GM23338 (cell line): Measurements from ENCODE around the gene ABCC1. TPM values are rescaled to one million over a fixed set of nuclear protein-coding genes. Genes with fewer than 3 reads are reported as not detected.

Experiments
- ATAC-seq: fragments of 200-7000 bp; cut with Tn5 transposase; 3 replicates; pipeline ENCODE4 v1.9.1; 2020
- DNase-seq: peaks from one replicate; pipeline ENCODE4 v3.0.0-alpha.2; 2015; ENCODE audit warnings: low spot score
- H2AFZ ChIP-seq: fragments of 200-600 bp; sonication (generic); 2 replicates; pipeline ENCODE4 v1.8.0; 2016; ENCODE audit warnings: antibody characterized with exemption, mild to moderate bottlenecking, moderate library complexity
- H3F3A ChIP-seq: fragments of 200-600 bp; sonication (generic); replicated peaks from 2 replicates; pipeline ENCODE4 v1.8.0; 2017; ENCODE audit warnings: antibody characterized with exemption, mixed run types, low read depth
- H3K27ac ChIP-seq: fragments of 200-600 bp; sonication (generic); 2 replicates; pipeline ENCODE4 v1.6.1; 2016; ENCODE audit warnings: low read depth
- H3K27me3 ChIP-seq: fragments of 200-600 bp; sonication (generic); 2 replicates; pipeline ENCODE4 v1.8.0; 2016; ENCODE audit warnings: mild to moderate bottlenecking, mixed run types, moderate library complexity; ENCODE audit not compliant: insufficient read depth
- H3K36me3 ChIP-seq: fragments of 200-600 bp; sonication (generic); 2 replicates; pipeline ENCODE4 v1.8.0; 2016; ENCODE audit warnings: mild to moderate bottlenecking; ENCODE audit not compliant: insufficient read depth
- H3K4me1 ChIP-seq: fragments of 200-600 bp; sonication (generic); 2 replicates; pipeline ENCODE4 v1.8.0; 2016; ENCODE audit warnings: mild to moderate bottlenecking, moderate library complexity; ENCODE audit not compliant: insufficient read depth
- H3K4me2 ChIP-seq: fragments of 200-600 bp; sonication (generic); 2 replicates; pipeline ENCODE4 v1.7.1; 2017; ENCODE audit warnings: mixed run types
- H3K4me3 ChIP-seq: fragments of 200-600 bp; sonication (generic); 2 replicates; pipeline ENCODE4 v1.6.1; 2016; ENCODE audit warnings: mixed run types
- H3K79me2 ChIP-seq: fragments of 200-600 bp; sonication (generic); replicated peaks from 2 replicates; pipeline ENCODE4 v1.8.0; 2017; ENCODE audit warnings: mild to moderate bottlenecking; ENCODE audit not compliant: insufficient read depth
- H3K9me2 ChIP-seq: fragments of 200-600 bp; sonication (generic); 2 replicates; pipeline ENCODE4 v1.8.0; 2017; ENCODE audit not compliant: insufficient read depth
- H4K20me1 ChIP-seq: fragments of 200-600 bp; sonication (generic); replicated peaks from 2 replicates; pipeline ENCODE4 v1.8.0; 2017; ENCODE audit warnings: mild to moderate bottlenecking; ENCODE audit not compliant: insufficient read depth
- H3K27ac Mint-ChIP-seq: 2 replicates; pipeline ENCODE4 v1.8.0; 2020; ENCODE audit warnings: inconsistent platforms, mild to moderate bottlenecking, moderate library complexity, mixed read lengths
- H3K27me3 Mint-ChIP-seq: 3 replicates; pipeline ENCODE4 v1.8.0; 2022; ENCODE audit warnings: low read depth, mild to moderate bottlenecking, moderate library complexity, mixed read lengths, inconsistent platforms; ENCODE audit not compliant: insufficient read depth, poor library complexity
- H3K36me3 Mint-ChIP-seq: 3 replicates; pipeline ENCODE4 v1.8.0; 2021; ENCODE audit warnings: low read depth, mild to moderate bottlenecking, inconsistent platforms, moderate library complexity, mixed read lengths
- H3K4me1 Mint-ChIP-seq: 3 replicates; pipeline ENCODE4 v1.8.0; 2020; ENCODE audit warnings: mild to moderate bottlenecking, inconsistent platforms, mixed read lengths
- H3K4me3 Mint-ChIP-seq: 3 replicates; pipeline ENCODE4 v1.8.0; 2021; ENCODE audit warnings: moderate library complexity, mild to moderate bottlenecking, inconsistent platforms, mixed read lengths
- H3K9me3 Mint-ChIP-seq: 3 replicates; pipeline ENCODE4 v1.8.0; 2020; ENCODE audit warnings: moderate library complexity, mild to moderate bottlenecking, inconsistent platforms, mixed read lengths
- CTCF ChIP-seq, 2 experiments: fragments of 200-600 bp in 1 of 2; sonication (generic) in 1 of 2; conservative IDR thresholded peaks; 2 replicates each; pipeline versions ENCODE4 v1.5.1 to v1.6.1; 2016 to 2017; ENCODE audit warnings: antibody characterized with exemption in 2 of 2, low read depth in 2 of 2, mild to moderate bottlenecking in 2 of 2, moderate library complexity in 1 of 2
- ETS1 ChIP-seq: IDR thresholded peaks from 2 replicates; pipeline ENCODE4 v1.6.1; 2016; ENCODE audit warnings: antibody characterized with exemption
- EZH2 ChIP-seq: fragments of 200-600 bp; sonication (generic); IDR thresholded peaks from one replicate; pipeline ENCODE4 v1.8.0; 2017; ENCODE audit warnings: antibody characterized with exemption, mild to moderate bottlenecking, low read depth; ENCODE audit not compliant: unreplicated experiment
- JUNB ChIP-seq: IDR thresholded peaks from one replicate; pipeline ENCODE4 v1.6.1; 2016; ENCODE audit warnings: antibody characterized with exemption; ENCODE audit not compliant: unreplicated experiment
- REST ChIP-seq: IDR thresholded peaks from one replicate; pipeline ENCODE4 v1.6.1; 2018; ENCODE audit warnings: antibody characterized with exemption; ENCODE audit not compliant: unreplicated experiment
- ZNF114 ChIP-seq: fragments of 250-450 bp; sonication (Bioruptor Pico); IDR thresholded peaks from 2 replicates; pipeline ENCODE4 v1.5.0; 2020; ENCODE audit warnings: mild to moderate bottlenecking, moderate library complexity
- ZNF462 ChIP-seq: fragments of 250-450 bp; sonication (Bioruptor Pico); IDR thresholded peaks from 2 replicates; pipeline ENCODE4 v1.5.0; 2020; ENCODE audit warnings: mild to moderate bottlenecking, moderate library complexity
- polyA plus RNA-seq: library from polyadenylated mRNA; unstranded; fragments of >200 nt; fragmentation: Nextera tagmentation; extraction: Ambion mirVana; gene quantifications from 2 replicates; pipeline ENCODE4 v1.2.1, GENCODE V29; 2016
- total RNA-seq: library from RNA; depleted of rRNA; stranded (reverse); fragments of >200 nt; shearing (Covaris generic); gene quantifications from 2 replicates; pipeline ENCODE4 v1.2.3, GENCODE V29; 2014

The ABCC1 gene
- total and polyA plus RNA-seq, 2 experiments from 2014 or later, result 11.0 to 46.6 TPM

- H3K4me1 ChIP-seq, result peaks cover 39% of the 10 kb centered on the region
- H3K79me2 ChIP-seq, result peaks cover 98% of the 10 kb centered on the region
- Mint-ChIP-seq H3K36me3 (peaks cover 87% of the 10 kb centered on the region), H3K9me3 (peaks cover 57% of the 10 kb centered on the region), H3K4me3 (no peak overlapping the region), H3K4me1 (peaks cover 39% of the 10 kb centered on the region), H3K27ac (no peak overlapping the region; the same call in 1 of the 2 replicates), H3K27me3 (peaks cover 6% of the 10 kb centered on the region)
- H2AFZ ChIP-seq, result no peak overlapping the region
- H3K4me2 ChIP-seq, result peak overlapping the region; percentile 67
- ATAC-seq (no peak), DNase-seq (no peak)
- H4K20me1 ChIP-seq, result peaks cover 27% of the 10 kb centered on the region
- no peaks in the 10 kb centered on the region; the same call in 1 of the 2 replicates for H3K9me2 ChIP-seq
- H3K4me3 ChIP-seq, result 0 out of 2 replicates have a peak overlapping the region, but pooled peaks have one; percentile 18
- peaks cover 18% of the 10 kb centered on the region for H3K36me3 ChIP-seq
- no peaks in the 10 kb centered on the region for H3K27me3 ChIP-seq
- H3K27ac ChIP-seq, result peak overlapping the region; percentile 59; the same call in 1 of the 2 replicates
- TF ChIP-seq REST, result no peak
- TF ChIP-seq CTCF (conservative IDR thresholded peaks at IDR 0.05; ENCODE audit: low read depth in 2 of 2), result no peak
- TF ChIP-seq ETS1, result no peak
- TF ChIP-seq ZNF114 (CRISPR knock-in tag), result no peak
- H3F3A ChIP-seq, result no peaks in the 10 kb centered on the region; the same call in 1 of the 2 replicates
Measured at GRCh38 chr16:15976225-15976812, 26.9 kb downstream of the ABCC1 start.

GRCh38 chr16:15976929-15977637, 27.7 kb downstream of the ABCC1 start:
- Histone ChIP-seq H3K27me3 (no peaks in the 10 kb centered on the region), H3K4me2 (no peak overlapping the region), H3K4me1 (peaks cover 32% of the 10 kb centered on the region), H4K20me1 (peaks cover 30% of the 10 kb centered on the region), H3K79me2 (peaks cover 100% of the 10 kb centered on the region), H3K9me2 (no peaks in the 10 kb centered on the region; the same call in 1 of the 2 replicates), H3K36me3 (peaks cover 23% of the 10 kb centered on the region), H2AFZ (no peak overlapping the region), H3K4me3 (no peak overlapping the region), H3F3A (no peaks in the 10 kb centered on the region; the same call in 1 of the 2 replicates), H3K27ac (no peak overlapping the region)
- Mint-ChIP-seq H3K36me3 (peaks cover 87% of the 10 kb centered on the region), H3K27ac (0 out of 2 replicates have a peak overlapping the region, but pooled peaks have one; percentile 18), H3K27me3 (peaks cover 6% of the 10 kb centered on the region), H3K4me3 (no peak overlapping the region), H3K4me1 (peaks cover 33% of the 10 kb centered on the region), H3K9me3 (peaks cover 57% of the 10 kb centered on the region)
- no peak for DNase-seq
- no peak for ATAC-seq
- no peak for TF ChIP-seq EZH2
- no peak for TF ChIP-seq JUNB
- TF ChIP-seq ZNF462 (CRISPR knock-in tag), result no peak
